IMR-90 (cell line): ENCODE results near the gene PKIG. TPM values are rescaled to one million over a fixed set of nuclear protein-coding genes. Genes with fewer than 3 reads are reported as not detected.

Experiments used
- ATAC-seq: fragments of 200-7000 bp; cut with Tn5 transposase; 2 replicates; pipeline ENCODE4 v1.9.1; 2020; ENCODE audit warnings: low read depth, mild to moderate bottlenecking, moderate library complexity
- BruUV-seq: library from RNA; stranded (reverse); fragments of 400-500 nt; replicated peaks from 2 replicates; lab custom pipeline; 2021; lab: Mats Ljungman, UMichigan
- CTCF ChIA-PET: fragments of 300-600 bp; formaldehyde crosslinking; extraction: SDS; loops from one replicate; lab custom pipeline; 2021; ENCODE audit warnings: antibody characterized with exemption; lab: Yijun Ruan, JAX
- POLR2A ChIA-PET: fragments of 300-600 bp; sonication (Branson Sonifier 250); formaldehyde crosslinking; loops from one replicate; lab custom pipeline; 2022; ENCODE audit warnings: antibody characterized with exemption; ENCODE audit not compliant: unreplicated experiment; lab: Charles Lee
- DNase-seq: peaks from one replicate; pipeline ENCODE4 v3.0.0; 2013
- H2AFZ ChIP-seq: replicated peaks from 2 replicates; pipeline ENCODE3; 2013; ENCODE audit warnings: low read length, mild to moderate bottlenecking; ENCODE audit not compliant: poor library complexity
- H2AK5ac ChIP-seq: 2 replicates; pipeline ENCODE4 v1.6.1; 2013; ENCODE audit warnings: low read depth, low read length, inconsistent platforms
- H2AK9ac ChIP-seq: replicated peaks from 2 replicates; pipeline ENCODE3; 2013; ENCODE audit warnings: mild to moderate bottlenecking, low read depth, low read length, moderate library complexity; ENCODE audit not compliant: poor library complexity
- H2BK120ac ChIP-seq: 2 replicates; pipeline ENCODE4 v1.6.1; 2013; ENCODE audit warnings: low read depth, low read length, inconsistent platforms
- H2BK15ac ChIP-seq: 3 replicates; pipeline ENCODE4 v1.6.1; 2013; ENCODE audit warnings: low read depth, low read length, inconsistent platforms
- H2BK20ac ChIP-seq: 2 replicates; pipeline ENCODE4 v1.6.1; 2013; ENCODE audit warnings: low read depth, mild to moderate bottlenecking, inconsistent platforms, low read length, moderate library complexity
- H2BK5ac ChIP-seq: 2 replicates; pipeline ENCODE4 v1.6.1; 2013; ENCODE audit warnings: mild to moderate bottlenecking, low read depth, low read length, inconsistent platforms; ENCODE audit not compliant: poor library complexity, severe bottlenecking
- H3K14ac ChIP-seq: replicated peaks from 2 replicates; pipeline ENCODE4 v1.6.1; 2013; ENCODE audit warnings: low read depth, low read length, inconsistent platforms
- H3K18ac ChIP-seq: 2 replicates; pipeline ENCODE4 v1.6.1; 2013; ENCODE audit warnings: low read depth, low read length, control low read depth
- H3K23ac ChIP-seq: 2 replicates; pipeline ENCODE4 v1.6.1; 2013; ENCODE audit warnings: low read depth, low read length, inconsistent platforms
- H3K27ac ChIP-seq: 2 replicates; pipeline ENCODE4 v1.5.1; 2013; ENCODE audit warnings: mild to moderate bottlenecking, control low read depth, low read length; ENCODE audit not compliant: insufficient read depth
- H3K27me3 ChIP-seq: 2 replicates; pipeline ENCODE4 v1.6.1; 2013; ENCODE audit warnings: low read length; ENCODE audit not compliant: control insufficient read depth, insufficient read depth
- H3K36me3 ChIP-seq: 2 replicates; pipeline ENCODE4 v1.6.1; 2013; ENCODE audit warnings: low read length, mixed read lengths; ENCODE audit not compliant: control insufficient read depth, insufficient read depth
- H3K4ac ChIP-seq: 2 replicates; pipeline ENCODE4 v1.6.1; 2013; ENCODE audit warnings: low read depth, low read length, inconsistent platforms
- H3K4me1 ChIP-seq: 2 replicates; pipeline ENCODE4 v1.6.1; 2013; ENCODE audit warnings: low read length, mixed read lengths; ENCODE audit not compliant: control insufficient read depth, insufficient read depth
- H3K4me2 ChIP-seq: 2 replicates; pipeline ENCODE4 v1.6.1; 2013; ENCODE audit warnings: low read depth, mild to moderate bottlenecking, control low read depth, low read length, moderate library complexity
- H3K4me3 ChIP-seq: 2 replicates; pipeline ENCODE4 v1.5.1; 2013; ENCODE audit warnings: low read depth, mild to moderate bottlenecking, control low read depth, low read length, moderate library complexity; ENCODE audit not compliant: insufficient read depth
- H3K56ac ChIP-seq: 2 replicates; pipeline ENCODE4 v1.6.1; 2013; ENCODE audit warnings: low read length, inconsistent platforms; ENCODE audit not compliant: insufficient read depth; ENCODE audit errors: extremely low read depth
- H3K79me1 ChIP-seq, 2 experiments: 2 replicates each; pipeline ENCODE4 v1.6.1; 2013; ENCODE audit warnings: low read length in 2 of 2, inconsistent platforms in 1 of 2, low read depth in 1 of 2
- H3K9ac ChIP-seq: 2 replicates; pipeline ENCODE4 v1.6.1; 2013; ENCODE audit warnings: low read depth, low read length, control low read depth
- H3K9me1 ChIP-seq: 2 replicates; pipeline ENCODE4 v1.6.1; 2013; ENCODE audit warnings: low read length, inconsistent platforms; ENCODE audit not compliant: insufficient read depth
- H3K9me3 ChIP-seq: 2 replicates; pipeline ENCODE4 v1.6.1; 2013; ENCODE audit warnings: low read length; ENCODE audit not compliant: control insufficient read depth, insufficient read depth
- H4K20me1 ChIP-seq: 2 replicates; pipeline ENCODE4 v1.6.1; 2013; ENCODE audit warnings: low read length, inconsistent platforms; ENCODE audit not compliant: insufficient read depth
- H4K5ac ChIP-seq: 2 replicates; pipeline ENCODE4 v1.6.1; 2013; ENCODE audit warnings: mild to moderate bottlenecking, low read depth, low read length, control low read depth
- H4K8ac ChIP-seq, 2 experiments: 2 replicates each; pipeline ENCODE4 v1.6.1; 2013; ENCODE audit warnings: low read depth in 2 of 2, low read length in 2 of 2, control low read depth in 1 of 2, inconsistent platforms in 1 of 2
- H4K91ac ChIP-seq: 2 replicates; pipeline ENCODE4 v1.6.1; 2013; ENCODE audit warnings: low read depth, low read length, inconsistent platforms; ENCODE audit not compliant: insufficient read depth
- BHLHE40 ChIP-seq: fragments of 150-350 bp; IDR thresholded peaks from 2 replicates; pipeline ENCODE4 v1.6.1; 2016; ENCODE audit warnings: mild to moderate bottlenecking, low read depth, low read length
- CEBPB ChIP-seq: IDR thresholded peaks from 2 replicates; pipeline ENCODE4 v1.6.1; 2012; ENCODE audit warnings: low read depth, low read length, improper control_type of control experiment
- CHD1 ChIP-seq: IDR thresholded peaks from 2 replicates; pipeline ENCODE4 v1.6.1; 2012; ENCODE audit warnings: low read depth, low read length, improper control_type of control experiment
- FOS ChIP-seq: fragments of 150-350 bp; IDR thresholded peaks from 2 replicates; pipeline ENCODE4 v1.6.1; 2016; ENCODE audit warnings: low read depth, low read length
- MAZ ChIP-seq: IDR thresholded peaks from 2 replicates; pipeline ENCODE4 v1.6.1; 2012; ENCODE audit warnings: low read depth, mild to moderate bottlenecking, low read length, improper control_type of control experiment, moderate library complexity, borderline replicate concordance
- MXI1 ChIP-seq: IDR thresholded peaks from 2 replicates; pipeline ENCODE4 v1.6.1; 2012; ENCODE audit warnings: low read depth, mild to moderate bottlenecking, low read length, moderate library complexity, borderline replicate concordance
- NFE2L2 ChIP-seq: fragments of 150-350 bp; IDR thresholded peaks from 2 replicates; pipeline ENCODE4 v1.6.1; 2016; ENCODE audit warnings: low read depth, mild to moderate bottlenecking, low read length
- POLR2A ChIP-seq: IDR thresholded peaks from 2 replicates; pipeline ENCODE4 v1.6.1; 2012; ENCODE audit warnings: mild to moderate bottlenecking, low read depth, low read length
- RAD21 ChIP-seq: IDR thresholded peaks from 2 replicates; pipeline ENCODE4 v1.6.1; 2012; ENCODE audit warnings: low read length, improper control_type of control experiment
- RCOR1 ChIP-seq: IDR thresholded peaks from 2 replicates; pipeline ENCODE4 v1.6.1; 2012; ENCODE audit warnings: mild to moderate bottlenecking, low read length, improper control_type of control experiment; ENCODE audit not compliant: insufficient replicate concordance
- RFX5 ChIP-seq: IDR thresholded peaks from 2 replicates; pipeline ENCODE4 v1.8.0; 2012; ENCODE audit warnings: low read depth, mild to moderate bottlenecking, low read length, moderate library complexity
- dilution Hi-C: fragments of 300-500 bp; cut with HindIII; formaldehyde crosslinking; loops from one replicate; pipeline ENCODE4 v1.14.3; 2018; ENCODE audit warnings: low sequenced_read_pairs; ENCODE audit not compliant: unreplicated experiment
- in situ Hi-C: fragments of 300-500 bp; cut with MboI; formaldehyde crosslinking; loops from 3 replicates; pipeline ENCODE4 v1.14.3; 2019; ENCODE audit warnings: low sequenced_read_pairs, inconsistent platforms, mixed read lengths
- intact Hi-C: fragments of 100-400 bp; cut with micrococcal nuclease; formaldehyde crosslinking; loops from 2 replicates; pipeline ENCODE4 v1.10.0; 2022
- polyA plus RNA-seq, 3 experiments: library from polyadenylated mRNA; depleted of rRNA; stranded (reverse); fragments of >200 nt; gene quantifications; 2 replicates each; pipeline ENCODE4 v1.2.3, GENCODE V29; 2012; ENCODE audit warnings: low replicate concordance in 1 of 3
- total RNA-seq: library from RNA; depleted of rRNA; stranded (reverse); fragments of >200 nt; gene quantifications from 2 replicates; pipeline ENCODE4 v1.2.3, GENCODE V29; 2012
- TF ChIP-seq, protein P1 (sequence below): conservative IDR thresholded peaks from 2 replicates; pipeline ENCODE4 v1.5.1; 2012; ENCODE audit warnings: mild to moderate bottlenecking, low read depth, low read length, improper control_type of control experiment
- TF ChIP-seq, protein P2 (sequence below): fragments of 150-350 bp; IDR thresholded peaks from 2 replicates; pipeline ENCODE4 v1.6.1; 2017; ENCODE audit warnings: mild to moderate bottlenecking, antibody characterized with exemption, low read length, low read depth

Gene PKIG
- total and polyA plus RNA-seq, 2 of the 4 experiments (the other 2 are of a cell fraction) = 78.3 to 89.6 TPM

DNA sequence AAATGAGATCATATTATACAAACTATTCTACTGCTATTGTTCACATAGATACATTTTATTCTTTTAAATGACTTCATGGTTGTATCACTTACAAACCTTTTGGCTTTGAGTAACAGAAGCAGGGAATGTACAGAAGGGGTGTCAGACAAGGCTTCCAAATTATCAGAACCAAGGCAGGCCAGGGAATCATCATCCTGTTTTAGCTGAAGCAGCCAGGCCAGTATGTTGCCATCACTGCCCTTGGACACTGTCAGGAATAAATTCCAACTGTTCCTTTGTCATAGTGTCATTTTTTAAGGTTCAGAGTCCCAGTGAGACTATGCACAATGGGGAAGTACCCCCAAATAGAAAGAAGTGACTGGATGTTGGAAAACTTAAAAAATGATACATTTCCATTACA lies 23.1 kb upstream of the PKIG start:
- H3K27me3 ChIP-seq = no peaks in the 10 kb centered on the region
- no peaks in the 10 kb centered on the region for H3K36me3 ChIP-seq

More for the DNA sequence above, 23.1 kb upstream of the PKIG start:
- no TSS peak for BruUV-seq
- no peak for ATAC-seq
- H4K8ac ChIP-seq = no peak overlapping the region
- no peak for DNase-seq
- H3K27ac ChIP-seq = no peak overlapping the region
- H3K79me1 ChIP-seq = peaks cover 2 to 10% of the 10 kb centered on the region in 2 experiments; a peak in 2 of 4 replicates
- in situ Hi-C loops (no loop called here), dilution Hi-C loops (no loop called here), intact Hi-C loops (no loop called here)
- POLR2A ChIA-PET = no interaction called here
- no peak overlapping the region for H3K9ac ChIP-seq
- no peak overlapping the region for H4K91ac ChIP-seq
- no peak overlapping the region for H3K4me3 ChIP-seq
- no peak overlapping the region for H2BK15ac ChIP-seq
- H2BK20ac ChIP-seq = no peak overlapping the region
- H4K20me1 ChIP-seq = no peaks in the 10 kb centered on the region
- CTCF ChIA-PET = interaction anchor here (1.0 kb wide), 1 partner anchor 38 kb away, joined by 3 read pairs; the partner anchor contains the start of gene SERINC3
- no peak overlapping the region for H2AK9ac ChIP-seq
- H2BK5ac ChIP-seq = no peak overlapping the region
- peak overlapping the region; percentile 33; the same call in 1 of the 2 replicates for H2AK5ac ChIP-seq
- no peaks in the 10 kb centered on the region for H3K9me1 ChIP-seq
- no peak overlapping the region for H3K4ac ChIP-seq
- H3K4me2 ChIP-seq = no peak overlapping the region
- no peak overlapping the region for H2AFZ ChIP-seq
- H3K9me3 ChIP-seq = no peaks in the 10 kb centered on the region
- H3K18ac ChIP-seq = no peak overlapping the region
- H3K14ac ChIP-seq = 0 out of 2 replicates have a peak overlapping the region, but pooled peaks have one; percentile 14
- H3K56ac ChIP-seq = no peak overlapping the region
- TF ChIP-seq MXI1 (no peak), CHD1 (no peak), MAZ (no peak), CEBPB (no peak), BHLHE40 (no peak), FOS (no peak), RCOR1 (no peak), NFE2L2 (no peak), RAD21 (no peak), RFX5 (no peak), POLR2A (no peak)
- TF ChIP-seq, protein P1, sequence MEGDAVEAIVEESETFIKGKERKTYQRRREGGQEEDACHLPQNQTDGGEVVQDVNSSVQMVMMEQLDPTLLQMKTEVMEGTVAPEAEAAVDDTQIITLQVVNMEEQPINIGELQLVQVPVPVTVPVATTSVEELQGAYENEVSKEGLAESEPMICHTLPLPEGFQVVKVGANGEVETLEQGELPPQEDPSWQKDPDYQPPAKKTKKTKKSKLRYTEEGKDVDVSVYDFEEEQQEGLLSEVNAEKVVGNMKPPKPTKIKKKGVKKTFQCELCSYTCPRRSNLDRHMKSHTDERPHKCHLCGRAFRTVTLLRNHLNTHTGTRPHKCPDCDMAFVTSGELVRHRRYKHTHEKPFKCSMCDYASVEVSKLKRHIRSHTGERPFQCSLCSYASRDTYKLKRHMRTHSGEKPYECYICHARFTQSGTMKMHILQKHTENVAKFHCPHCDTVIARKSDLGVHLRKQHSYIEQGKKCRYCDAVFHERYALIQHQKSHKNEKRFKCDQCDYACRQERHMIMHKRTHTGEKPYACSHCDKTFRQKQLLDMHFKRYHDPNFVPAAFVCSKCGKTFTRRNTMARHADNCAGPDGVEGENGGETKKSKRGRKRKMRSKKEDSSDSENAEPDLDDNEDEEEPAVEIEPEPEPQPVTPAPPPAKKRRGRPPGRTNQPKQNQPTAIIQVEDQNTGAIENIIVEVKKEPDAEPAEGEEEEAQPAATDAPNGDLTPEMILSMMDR = no peak
- TF ChIP-seq, protein P2, sequence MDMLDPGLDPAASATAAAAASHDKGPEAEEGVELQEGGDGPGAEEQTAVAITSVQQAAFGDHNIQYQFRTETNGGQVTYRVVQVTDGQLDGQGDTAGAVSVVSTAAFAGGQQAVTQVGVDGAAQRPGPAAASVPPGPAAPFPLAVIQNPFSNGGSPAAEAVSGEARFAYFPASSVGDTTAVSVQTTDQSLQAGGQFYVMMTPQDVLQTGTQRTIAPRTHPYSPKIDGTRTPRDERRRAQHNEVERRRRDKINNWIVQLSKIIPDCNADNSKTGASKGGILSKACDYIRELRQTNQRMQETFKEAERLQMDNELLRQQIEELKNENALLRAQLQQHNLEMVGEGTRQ = no peak
- no peak overlapping the region for H4K5ac ChIP-seq
- no peak overlapping the region for H3K23ac ChIP-seq
- peaks cover 4% of the 10 kb centered on the region; the same call in 1 of the 2 replicates for H3K4me1 ChIP-seq
- no peak overlapping the region for H2BK120ac ChIP-seq
